Brain pericyte (primary cell): ENCODE measurements around the gene SMCO2.
"Not testable (repeated sequence)": the region's sequence is repeated elsewhere in the genome, so short reads cannot be mapped to it uniquely, and the experiment has no call there.

Experiments used
- DNase-seq: peaks from one replicate; pipeline ENCODE4 v3.0.0-alpha.2; 2012; ENCODE audit warnings: low read depth, low spot score

The SMCO2 gene

DNA sequence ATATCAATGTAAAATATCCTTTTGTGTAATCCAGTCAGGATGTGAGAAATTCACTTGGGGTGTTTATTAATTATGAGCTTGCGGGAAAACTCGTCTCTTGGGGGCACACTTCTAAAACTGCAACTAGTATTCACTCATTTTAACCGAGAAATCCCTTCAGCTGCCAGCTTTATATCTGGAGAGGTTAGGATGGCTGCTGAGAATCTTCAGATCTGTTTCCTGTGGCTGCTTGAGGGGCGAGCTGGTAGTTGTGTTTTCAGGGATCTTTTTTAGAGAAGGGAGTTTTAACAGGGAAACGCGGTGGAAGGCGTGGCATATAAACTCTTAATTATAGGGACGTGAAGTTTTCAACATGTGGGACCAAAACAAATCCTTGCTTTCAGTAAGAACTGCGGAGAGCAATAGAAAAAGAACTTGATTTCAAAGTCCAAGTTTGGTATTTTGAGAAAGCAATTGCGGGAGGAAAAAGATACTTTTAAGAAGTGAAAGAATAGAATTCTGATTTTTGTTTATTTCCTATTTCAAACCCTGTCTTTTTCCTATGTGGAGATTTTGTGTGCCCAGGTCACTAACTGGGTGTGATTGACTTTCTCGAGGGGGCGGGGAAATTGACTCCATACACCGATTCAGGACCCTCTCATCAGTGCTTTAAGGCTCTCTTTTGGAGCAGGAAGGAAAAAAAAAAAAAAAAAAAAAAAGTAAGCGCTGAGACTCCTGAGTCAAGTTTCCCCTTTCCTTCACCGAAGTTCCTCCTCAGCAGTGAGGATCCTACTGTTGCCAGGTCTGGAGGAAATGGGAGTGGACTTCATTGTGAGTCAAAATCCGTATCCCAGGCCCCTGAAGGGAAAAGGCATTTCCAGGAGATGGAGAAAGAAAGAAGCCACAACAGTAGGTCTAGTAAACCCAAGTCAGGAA lies 78.6 kb downstream of the SMCO2 start:
- no peak for DNase-seq

DNA sequence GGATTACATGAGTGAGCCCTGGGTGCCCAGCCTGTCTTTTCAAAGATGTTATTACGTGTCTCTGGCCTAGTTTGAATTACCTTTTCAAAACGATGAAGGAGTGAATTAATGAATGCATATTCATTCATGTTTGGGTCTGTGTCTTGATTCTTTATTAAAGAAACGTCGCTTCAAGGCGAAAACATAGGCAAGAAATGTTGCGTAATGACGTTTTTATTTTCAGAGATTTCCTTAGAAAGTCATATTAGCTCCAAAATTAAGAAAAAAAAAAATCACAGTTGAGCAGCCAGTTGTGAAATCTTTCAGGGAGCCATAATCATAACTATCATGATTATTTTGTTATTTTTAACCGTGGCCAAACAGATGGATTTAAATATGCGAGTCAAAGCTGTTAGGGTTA lies 81.0 kb downstream of the SMCO2 start:
- no peak for DNase-seq

DNA sequence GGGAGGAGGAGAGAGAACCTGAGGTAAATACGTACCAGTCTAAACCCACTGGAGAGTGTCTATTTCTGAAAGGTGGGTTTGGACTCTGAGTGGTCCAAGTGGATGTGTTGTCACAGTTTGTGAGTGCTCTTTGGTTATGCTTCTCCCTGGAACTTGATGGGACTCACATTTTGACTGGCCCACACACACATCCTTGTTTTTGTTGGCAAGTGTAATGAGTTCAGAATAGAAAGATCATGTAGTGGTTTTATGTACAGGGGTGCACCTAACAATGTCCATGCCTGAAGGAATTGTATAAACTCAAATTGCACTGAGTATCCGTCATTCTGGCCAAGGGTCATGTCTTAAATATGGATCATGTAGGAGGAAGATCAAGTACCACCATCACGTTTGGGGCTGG lies 82.3 kb downstream of the SMCO2 start:
- DNase-seq, result no peak

DNA sequence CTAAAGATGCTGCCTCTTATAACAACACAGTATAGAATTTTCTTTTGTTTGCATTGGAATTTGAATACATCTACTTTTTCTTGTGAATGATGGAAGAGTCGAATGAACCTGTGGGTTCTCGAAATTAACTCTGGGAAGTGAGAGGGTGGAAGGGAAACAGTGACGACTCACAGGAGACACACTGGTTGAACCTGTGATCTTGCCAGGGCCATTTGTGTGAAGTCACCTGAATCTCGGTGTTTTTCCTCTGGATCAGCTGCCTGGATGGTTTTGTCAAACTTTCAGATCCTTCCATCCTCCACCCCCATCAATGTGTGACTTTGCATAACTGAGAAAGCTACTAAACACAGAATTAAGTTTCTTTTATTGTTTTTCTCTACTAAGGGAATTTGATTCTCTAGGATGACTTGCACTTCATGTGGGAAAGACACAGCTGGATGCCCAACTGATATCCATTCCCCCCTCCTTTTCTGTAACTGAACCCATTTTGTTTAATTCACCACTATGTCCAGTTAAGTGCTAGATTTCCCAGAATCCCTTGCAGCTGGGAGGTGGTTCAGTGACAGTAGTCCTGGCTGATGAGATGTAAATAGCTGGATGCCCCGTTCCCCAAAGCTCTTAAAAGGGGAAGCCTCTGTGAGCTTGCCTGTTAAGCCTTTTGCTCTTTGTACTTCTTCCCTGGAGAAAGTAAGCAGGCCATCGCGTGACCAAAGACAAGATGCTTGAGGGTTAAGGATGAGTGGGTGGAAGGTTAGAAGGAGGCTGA lies 83.8 kb downstream of the SMCO2 start:
- no peak for DNase-seq

DNA sequence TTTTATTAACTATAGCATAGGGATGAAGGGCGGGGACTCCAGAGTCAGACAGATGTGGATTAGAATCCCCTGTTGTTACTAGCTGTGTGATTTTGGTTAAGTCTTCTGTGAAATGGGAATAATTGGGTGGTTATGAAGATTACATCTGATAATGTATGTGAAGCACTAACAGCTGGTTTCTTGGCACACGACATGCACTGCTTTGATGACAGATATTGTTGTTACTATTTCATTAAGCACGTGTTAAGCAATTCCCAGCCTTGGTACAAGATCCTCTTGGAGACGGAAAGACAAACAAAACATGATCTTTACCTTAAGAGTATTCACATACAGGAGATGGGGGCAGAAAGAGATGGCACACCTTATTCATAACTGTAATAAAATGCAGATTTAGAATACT lies 85.4 kb downstream of the SMCO2 start:
- DNase-seq, result no peak

DNA sequence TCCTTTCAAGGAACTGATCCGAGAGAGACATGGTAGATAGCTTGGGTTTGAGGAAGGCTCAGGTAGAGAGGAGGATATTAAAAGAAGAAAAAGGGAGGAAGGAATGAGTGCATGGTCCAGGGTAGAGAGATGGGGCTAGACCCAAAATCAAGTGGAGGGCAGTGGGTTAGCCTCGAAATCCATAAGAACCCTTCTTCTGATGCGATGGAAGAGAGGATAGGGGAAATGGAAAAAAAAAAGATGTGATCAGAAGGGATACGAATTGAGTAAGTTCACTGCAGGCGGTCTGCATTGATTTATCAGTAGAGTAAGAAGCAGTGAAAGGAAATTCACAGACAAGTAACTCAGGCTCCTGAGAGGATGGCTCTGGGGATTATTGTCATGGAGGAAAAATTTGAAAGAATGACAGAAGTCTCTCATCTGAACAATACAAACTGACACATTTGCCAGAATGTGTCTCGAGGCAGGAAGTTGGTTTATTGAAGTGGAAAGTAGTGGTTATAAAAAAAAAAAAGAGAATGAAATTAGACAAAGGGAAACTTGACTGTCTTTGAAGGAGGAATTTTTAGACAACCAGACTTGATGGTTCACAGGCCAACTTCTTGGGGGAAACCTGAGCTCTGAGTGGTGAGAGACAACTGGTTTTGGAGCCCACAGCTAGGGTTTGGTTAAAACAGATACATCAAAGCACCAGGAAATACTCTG lies 87.7 kb downstream of the SMCO2 start:
- no peak for DNase-seq

DNA sequence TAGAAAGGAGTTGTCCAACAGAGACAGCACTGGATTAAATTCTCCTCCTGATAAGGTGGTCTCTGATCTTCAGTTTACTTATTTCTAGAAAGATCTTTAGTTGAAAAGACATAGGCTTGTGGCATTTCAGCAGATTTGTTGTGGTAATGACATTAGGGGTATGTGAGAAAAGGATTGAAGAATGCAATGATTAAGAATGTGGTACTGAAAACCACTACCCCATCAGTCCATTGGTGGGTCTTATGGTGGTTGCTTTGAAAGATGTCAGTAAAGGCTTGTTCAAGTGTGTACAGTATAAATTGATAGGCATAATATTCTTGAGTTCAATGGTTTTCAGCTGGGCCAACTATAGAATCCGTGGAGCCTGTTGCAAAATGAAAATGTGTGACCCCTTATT lies 88.2 kb downstream of the SMCO2 start:
- DNase-seq, result no peak

DNA sequence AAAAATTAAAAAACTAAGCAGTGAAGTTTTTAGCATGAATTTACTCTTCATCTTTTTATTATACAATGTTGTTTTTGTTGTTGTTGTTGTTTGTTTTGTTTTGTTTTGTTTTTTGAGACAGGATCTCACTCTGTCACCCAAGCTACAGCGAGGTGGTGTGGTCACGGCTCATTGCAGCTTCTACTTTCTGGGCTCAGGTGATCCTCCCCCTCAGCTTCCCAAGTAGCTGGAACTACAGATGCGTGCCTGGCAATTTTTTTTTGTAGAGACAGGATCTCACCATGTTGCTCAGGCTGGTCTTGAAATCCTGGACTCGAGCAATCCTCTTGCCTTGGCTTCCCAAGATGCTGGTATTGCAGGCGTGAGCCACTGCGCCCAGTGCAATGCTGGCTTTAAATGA lies 88.8 kb downstream of the SMCO2 start:
- DNase-seq, result no peak

DNA sequence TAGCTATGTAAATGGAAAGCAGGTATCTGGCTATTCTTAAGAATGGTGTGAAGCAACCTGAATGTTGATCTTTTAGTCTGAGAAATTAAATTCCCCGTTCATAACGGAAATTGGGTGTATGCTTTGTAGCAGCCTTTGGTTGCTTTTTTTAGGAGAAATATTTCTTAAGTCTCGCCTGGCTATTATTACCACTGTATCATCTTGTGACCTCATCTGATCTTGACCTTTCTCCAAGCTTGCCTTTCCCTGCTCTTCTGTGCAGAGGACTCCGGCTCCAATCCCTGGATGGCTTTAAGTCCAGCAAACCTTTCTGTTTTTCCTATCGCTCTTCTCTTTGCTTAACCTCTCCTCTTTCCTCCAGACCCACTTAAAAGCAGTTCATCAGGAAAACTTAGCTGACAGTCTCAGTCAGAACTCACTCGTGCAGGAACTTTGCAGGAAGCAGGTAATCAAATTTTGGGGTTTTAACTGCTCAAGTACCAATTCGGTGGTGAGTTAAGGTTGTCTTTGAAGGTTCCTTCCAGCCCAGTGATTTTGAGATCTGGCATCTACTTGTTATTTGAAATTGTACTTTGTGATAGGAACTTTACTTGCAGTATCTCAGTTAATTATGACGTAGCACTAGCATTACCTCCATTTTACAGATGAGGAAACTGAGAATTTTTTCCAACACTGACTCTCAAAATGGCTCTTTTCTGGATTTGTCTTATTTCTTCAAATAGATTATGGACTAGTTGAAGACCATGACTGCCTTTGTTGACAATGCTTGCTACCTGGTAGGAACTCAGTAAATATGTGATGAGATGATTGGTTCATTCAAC lies 91.5 kb downstream of the SMCO2 start:
- no peak for DNase-seq

DNA sequence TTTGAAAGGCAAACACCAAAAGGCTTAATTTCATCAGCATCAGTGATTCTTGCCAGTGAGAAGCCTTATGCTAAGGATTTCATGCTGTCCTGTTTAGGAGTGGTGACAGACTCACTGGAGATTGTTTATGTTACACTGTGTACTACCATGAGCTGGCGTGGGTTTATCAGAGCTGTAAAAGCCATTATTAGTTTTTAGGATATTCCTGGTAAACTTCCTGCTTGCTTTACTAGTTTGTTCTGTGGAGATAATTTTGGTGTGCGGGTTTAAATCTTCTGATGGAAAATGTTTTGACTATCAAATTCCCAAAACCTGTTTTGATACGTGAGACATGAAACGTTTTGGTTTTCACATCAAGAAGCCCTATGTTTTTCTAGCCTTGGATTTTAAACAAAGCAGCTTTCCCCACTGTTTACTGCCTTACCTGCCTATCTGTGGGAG lies 92.7 kb downstream of the SMCO2 start:
- no peak for DNase-seq

DNA sequence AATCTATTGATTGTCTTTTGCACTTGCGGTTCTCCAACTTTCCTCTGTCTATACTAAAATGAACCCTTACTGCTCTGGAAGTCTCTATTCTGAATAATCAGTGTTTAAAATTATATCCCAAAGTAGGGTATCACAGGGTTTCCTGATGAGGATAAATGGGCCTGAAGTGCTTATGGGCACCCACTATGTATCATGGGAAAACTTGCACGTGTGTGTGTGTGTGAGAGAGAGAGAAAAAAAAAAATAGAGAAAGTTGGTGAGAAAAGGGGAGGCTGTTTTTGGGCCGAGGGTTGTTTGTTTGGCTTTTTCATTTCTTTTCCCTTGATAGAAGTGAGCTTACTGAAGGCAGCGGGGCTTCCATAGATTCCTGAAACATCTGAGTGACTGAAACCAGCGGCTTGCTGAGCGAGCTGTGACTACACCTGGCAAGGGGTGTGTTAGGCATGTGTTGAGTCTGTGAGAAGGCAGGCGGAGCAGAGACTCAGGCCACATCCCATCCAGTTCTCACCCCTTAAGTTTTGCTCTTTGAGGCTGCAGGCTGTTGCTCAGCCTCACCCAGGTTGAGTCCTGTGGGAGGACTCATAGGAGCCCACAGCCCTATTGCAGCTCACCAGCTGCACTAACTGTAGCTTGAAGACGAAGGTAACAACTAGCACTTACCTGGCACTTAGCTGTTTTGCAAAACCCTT lies 94.6 kb downstream of the SMCO2 start:
- DNase-seq, result no peak

DNA sequence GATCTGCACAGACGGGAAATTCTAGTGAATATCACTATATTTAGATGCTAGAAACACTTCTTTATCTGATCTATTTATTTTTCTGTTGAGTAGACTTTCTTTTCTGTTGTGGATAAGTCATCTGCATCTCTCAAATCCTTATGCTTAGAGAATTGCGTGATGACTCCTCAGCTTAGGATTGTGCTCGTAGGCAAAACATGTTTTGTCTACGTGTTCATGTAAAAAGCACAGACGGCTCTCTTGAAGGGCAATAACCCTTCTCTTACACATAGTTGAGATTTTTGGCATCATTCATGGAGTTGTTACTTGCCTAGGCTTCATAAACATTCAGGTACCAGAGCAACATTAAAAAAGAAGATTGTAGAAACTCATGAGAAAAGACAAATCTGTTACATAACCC lies 96.1 kb downstream of the SMCO2 start:
- DNase-seq, result no peak

DNA sequence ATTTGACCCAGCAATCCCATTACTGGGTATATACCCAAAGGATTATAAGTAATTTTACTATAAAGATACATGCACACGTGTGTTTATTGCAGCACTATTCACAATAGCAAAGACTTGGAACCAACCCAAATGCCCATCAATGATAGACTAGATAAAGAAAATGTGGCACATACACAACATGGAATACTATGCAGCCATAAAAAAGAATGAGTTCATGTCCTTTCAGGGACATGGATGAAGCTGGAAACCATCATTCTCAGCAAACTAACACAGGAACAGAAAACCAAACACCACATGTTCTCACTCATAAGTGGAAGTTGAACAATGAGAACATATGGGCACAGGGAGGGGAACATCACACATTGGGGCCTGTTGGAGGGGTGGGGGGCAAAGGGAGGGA lies 98.3 kb downstream of the SMCO2 start:
- DNase-seq, result not testable (repeated sequence)

DNA sequence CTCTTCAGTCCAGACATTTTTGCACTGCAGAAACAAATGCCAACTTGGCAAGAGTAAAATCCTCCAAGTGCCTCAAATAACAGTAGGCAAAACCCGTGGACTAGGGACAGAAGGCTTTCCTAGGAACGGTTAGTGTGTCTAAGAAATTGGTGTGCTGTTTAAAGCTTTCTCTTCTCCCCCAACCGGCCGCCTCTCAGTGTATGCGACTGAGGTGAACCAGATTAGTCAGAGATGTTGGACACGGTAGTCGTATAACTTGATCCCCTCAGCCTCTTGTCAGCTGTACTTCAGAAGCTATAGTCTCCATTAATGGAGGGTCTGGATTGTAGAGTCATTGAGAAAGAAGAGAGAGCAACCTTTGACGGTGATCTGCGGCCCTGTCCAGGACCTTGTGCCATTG lies 99.1 kb downstream of the SMCO2 start:
- DNase-seq, result no peak

DNA sequence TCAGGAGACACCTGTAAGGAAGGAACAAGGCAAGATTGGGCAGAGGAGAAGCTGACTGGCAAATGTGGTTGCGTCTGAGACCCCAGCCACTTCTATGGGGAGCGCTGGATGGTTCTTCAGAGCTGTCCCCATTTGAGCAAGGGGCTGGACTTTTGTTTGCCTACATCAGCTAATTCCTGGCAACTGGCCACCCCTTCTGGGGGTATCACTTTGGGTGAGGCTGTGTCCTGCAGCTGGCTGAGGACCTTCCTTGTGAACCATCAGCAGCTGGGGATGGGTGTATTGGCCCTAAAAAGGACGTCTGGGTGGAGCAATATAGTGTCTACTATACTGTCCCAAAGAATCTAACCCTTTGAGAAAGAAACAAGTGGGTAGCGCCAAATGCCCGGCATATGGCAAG lies 101.1 kb downstream of the SMCO2 start:
- no peak for DNase-seq

DNA sequence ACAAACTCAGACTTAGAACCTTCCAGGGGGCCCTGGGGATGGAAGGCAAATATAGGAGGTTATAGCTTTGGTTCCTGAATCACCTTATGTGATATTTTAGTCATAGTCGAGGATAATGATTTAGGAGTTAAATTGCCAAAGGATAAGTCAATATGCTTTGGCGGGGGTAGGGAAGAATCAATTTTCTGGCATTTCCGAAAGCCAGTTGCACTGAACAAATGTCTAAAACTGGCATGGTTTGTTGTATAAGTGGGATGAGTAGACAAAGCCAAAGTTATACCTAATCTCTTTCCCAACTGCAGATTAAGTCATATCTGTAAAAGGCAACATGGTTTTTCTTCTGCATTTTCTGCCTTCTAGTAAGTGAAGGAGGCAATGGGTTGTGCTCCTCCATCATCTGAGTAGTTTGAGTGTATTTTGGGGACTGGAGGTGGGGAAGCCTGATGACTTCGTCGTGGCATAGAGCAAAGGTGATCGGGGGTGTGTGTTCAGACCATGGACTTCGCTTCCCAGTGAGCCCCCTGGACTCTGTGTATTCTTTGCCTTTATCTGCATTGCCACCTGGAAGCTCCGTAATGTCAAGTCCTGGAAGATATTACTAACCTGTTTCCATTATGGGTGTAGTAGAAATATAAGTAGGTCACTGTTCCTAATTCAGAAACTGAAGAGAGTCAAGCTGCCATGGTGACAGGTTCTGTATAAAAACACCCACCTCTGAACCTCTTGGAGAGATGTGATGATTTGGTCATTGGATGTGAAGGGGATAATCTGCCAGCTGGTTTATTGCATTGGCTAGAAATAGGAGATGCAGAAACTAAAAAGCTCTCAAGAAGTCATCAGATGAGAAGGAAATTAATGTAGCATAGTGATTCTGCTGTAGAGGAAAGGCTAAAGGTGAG lies 102.0 kb downstream of the SMCO2 start:
- DNase-seq, result no peak

DNA sequence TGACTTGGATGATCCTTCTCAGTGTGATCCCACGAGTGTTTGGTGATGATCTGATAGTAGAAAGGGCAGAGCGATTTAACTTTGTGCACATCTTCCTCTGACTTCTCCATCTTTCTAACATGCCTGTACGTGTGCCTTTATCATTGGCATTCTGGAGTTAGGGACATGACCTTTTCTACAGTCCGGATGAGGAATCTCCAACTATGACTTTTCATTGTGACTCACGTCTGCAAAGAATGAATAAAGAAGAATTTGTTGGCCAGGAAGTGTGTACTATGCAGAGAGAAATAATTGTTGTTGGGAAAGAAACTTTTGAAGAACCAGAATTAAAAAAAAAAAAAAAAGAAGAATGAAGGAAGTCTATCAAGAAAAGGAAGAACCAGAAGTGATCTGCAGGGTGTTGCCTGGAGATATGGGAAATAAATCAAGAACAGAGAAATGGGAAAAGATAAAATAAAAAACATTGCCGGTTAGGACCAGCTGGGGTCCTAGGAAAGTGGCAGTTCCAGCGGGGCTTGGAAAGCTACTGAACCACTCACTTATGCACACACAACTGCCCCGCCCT lies 102.8 kb downstream of the SMCO2 start:
- DNase-seq, result no peak

DNA sequence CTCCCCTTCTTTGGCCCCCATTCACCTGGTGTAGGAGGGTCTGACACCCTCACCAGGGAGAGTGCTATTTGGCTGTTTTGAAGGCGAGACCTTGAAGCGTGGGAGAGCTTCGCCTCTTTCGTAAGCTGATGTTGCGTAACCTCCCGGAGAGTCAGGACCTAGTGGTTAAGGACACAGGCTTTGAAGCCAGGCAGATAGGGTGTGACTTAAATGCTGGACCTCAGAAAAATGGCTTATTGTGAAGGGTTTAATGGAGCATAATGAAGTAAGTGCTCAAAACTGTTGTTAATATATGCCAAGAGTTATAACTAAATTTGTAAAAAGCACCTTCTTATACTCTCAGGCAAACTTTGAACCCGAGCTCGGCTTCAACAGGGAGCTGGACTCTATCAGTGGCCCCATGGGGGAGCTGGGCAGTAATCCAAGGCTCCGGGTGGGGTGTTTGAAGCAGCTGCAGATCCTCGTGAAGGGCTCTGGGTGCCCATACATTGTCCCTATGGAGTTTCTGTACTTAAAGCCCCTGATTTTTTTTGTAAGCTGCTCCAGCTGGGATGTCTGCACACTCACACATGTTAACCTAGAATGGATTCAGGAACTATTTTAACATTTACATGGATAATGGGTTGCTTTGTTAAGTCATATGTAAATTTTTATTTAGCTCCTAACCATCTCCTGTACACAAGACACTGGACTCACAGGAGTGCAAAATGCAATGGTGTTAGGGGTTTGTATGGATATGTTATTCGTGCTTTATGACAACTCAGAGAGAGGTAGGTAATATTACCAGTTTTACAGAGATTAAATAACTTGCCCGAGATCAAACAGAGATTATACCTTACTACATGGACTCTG lies 103.5 kb downstream of the SMCO2 start:
- DNase-seq, result peak; percentile 93

DNA sequence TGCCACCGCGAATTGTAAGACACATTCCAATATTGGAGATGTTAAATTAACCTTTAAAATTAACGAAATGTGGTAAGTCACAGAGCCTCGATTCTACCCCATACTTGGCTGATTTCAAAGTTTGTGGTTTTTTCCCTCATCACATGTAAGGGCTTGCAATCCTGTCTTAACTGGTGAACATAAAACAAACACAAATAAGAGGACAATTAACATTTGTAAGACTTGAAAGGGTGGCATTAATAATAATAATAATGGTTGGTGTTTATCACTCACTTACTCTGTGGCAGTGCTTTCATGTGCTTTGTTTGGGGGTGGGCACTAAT lies 104.1 kb downstream of the SMCO2 start:
- no peak for DNase-seq
